IPS DF 4.7 (cell line): ENCODE results near the gene GRM8.

ENCODE experiments used
- DNase-seq: peaks from one replicate; pipeline ENCODE4 v3.0.0-alpha.2; 2013; ENCODE audit warnings: low spot score; ENCODE audit errors: extremely low read depth

GRM8 gene

DNA sequence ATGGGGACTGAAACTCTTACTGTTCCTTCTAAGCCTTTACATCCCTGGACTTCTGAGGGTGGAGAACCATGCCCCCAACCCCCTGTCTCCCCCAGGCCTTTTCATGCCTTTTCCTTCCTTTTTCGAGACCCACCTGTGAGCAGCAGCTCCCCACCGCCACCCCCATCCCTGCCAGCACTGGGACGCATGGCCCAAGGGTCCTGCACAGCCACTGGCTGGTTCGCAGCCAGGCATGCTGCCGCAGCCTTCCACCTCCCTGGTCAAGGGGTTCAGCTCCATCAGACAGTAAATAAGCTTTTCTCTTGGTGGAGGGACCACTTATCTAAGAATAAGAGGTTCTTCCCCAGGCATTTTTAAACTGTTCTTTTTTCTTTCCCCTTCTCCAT, 584.4 kb downstream of the GRM8 start:
- no peak for DNase-seq

DNA sequence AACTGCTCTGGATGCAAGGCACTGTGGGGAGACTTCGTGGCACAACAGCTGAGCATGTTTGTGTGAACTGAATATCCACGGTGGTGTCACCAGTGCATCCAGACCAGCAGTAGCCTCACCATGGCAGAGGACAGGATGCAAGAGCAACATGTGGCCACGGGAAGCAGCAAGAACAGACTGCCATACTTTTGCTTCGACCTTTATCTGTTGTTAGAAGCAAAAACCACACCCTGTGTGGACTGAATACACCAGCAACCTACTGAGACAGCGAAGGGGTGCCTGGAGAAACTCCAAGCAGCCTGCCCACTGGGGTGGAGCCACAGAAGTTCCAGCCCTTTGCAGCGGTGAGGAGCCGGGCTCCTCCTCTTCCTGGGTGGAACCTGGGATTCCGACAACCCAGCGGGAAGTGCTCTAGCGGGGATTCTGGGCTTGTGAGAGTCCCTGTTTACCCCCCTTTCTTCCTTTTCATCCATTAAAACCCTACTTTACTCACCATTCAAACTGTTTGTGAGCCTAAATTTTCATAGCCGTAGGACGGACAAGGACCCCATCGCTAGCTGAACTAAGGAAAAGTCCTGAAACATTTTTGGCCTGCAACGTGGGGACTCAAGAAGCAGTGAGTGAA, 584.9 kb downstream of the GRM8 start:
- DNase-seq, result no peak

DNA sequence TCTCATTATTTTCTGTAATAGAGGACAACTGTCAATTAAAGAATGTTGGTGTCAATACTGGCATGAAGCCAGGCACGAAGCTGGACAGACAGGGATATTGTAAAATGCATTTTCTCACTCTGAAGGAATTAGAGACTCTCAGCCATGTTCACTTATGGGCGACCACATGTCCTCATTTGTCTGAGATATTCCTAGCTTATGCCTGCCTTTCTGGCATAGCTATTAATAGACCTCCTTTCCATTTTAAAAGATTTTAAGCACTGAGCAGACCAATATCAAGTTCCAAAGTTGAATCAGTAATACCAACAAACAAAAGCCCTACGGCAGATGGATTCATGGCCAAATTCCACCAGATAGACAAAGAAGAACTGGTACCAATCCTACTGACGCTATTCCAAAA, 589.9 kb downstream of the GRM8 start:
- no peak for DNase-seq

DNA sequence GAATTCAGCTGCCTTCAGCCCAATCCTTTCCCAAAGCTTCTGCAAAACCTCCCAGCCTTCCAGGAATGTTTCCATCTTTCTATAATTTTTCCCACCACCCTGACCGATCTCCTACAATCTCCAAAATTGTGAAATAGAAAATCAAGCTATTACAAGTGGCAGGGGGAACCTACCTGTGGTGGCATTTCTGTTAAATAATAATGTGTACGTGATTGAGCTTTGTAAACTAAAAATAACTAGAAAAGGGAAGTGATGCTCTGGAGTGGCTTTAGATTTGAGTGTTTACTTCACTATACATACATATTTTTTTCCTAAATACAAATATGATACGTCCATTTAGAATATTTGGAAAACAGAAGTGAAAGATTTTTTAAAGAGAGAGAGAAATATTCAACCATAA, 593.6 kb downstream of the GRM8 start:
- no peak for DNase-seq

DNA sequence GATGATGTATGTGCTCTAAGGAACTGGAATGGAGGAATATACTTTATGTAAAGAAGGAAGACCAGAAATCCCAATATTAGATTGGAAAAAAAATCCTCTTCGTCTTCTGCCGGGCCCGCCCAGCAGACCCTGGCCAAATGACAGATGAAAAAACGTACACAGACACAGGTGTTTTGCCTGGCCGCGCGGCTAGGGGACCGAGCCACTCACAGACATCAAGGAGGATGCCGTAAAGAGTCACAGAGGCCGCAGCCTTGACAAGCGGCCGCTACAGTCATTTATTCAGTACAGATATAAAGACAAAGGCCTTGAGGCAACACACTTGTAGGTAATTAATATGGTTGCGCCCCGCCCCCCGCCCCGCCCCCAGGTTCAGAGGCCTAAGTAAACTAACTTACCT, 594.1 kb downstream of the GRM8 start:
- DNase-seq, result no peak

DNA sequence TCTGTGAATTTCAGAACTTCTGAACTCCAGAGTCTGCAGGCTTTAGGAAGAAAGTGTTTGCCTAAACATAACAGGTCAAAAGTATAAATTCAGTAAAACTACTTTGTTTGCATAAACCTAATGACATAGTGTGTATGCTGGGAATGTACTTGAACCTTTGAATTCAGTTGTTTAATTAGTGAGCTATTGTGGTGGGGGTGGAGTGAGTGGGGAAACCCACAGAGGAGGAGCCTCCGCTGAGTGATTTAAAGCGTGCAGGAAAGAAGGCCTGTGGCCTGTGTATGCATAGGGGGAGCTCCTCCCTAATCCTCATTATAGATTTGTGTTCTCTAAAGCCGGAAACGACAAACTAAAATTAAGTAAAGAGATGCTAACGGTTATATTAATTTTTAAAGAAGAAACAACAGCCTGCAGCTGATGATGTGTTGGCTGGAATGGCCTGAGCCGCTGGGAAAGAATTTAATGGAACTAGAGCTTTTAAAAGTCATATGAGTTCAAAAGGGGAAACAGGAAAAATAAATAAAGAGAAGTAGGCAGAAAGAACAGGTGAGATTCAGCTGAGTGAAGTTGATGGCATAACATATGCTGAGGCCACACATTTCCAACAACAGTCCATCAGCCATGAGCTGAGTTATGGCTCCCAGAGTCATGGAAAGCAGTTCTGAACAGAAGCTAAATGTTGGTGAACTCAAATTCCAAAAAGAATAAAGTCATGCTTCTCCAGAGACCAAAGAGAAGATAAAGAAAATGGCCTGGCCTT, 595.0 kb downstream of the GRM8 start:
- DNase-seq, result no peak

DNA sequence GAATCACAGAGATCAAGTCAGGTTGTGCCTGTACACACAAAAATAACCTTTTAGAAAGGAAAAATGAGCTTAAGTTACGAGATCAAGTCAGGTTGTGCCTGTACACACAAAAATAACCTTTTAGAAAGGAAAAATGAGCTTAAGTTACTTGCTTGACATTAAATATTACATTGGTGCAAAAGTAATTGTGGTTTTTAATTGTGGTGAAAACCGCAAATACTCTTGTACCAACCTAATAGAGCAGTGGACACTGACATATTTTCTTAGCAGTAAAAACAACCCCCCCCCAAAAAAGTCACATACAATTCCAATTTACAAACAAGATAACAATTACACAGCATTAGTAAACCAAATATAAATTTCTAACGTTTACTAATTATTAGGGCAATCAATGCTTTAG, 595.6 kb downstream of the GRM8 start:
- no peak for DNase-seq

DNA sequence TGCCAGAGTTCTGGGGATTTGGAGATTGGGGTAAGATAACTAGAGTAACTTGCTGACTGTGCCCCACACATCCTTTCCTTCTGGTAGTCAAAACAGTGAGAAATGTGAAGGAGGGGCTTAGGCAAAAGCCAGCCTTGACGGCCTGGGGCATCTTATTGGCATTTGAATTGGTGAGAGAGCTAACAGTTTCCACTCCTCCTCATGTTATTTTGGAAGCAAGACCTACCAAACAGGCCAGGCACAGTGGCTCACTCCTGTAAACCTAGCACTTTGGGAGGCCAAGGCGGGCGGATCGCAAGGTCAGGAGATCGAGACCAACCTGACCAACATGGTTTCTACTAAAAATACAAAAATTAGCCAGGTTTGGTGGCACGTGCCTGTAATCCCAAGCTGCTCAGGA, 596.6 kb downstream of the GRM8 start:
- no peak for DNase-seq

DNA sequence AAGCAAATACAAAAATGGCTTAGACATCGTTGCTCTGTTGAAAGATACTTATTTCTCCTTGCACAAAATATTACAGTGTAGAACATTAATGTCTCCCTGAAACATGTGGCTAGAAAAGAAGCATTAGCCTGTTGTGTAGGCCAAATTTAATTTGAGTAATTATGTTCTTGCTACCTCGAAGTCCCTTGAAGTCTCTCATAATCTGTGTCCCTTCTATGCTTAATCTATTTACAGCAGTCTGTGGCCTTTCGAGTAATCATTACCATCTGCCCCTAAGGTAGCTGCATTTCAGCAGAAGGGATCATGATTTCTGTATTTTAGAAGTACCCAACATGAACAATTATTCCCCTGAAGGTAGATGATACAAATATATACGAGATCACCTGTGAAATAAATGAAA, 615.2 kb downstream of the GRM8 start:
- no peak for DNase-seq

DNA sequence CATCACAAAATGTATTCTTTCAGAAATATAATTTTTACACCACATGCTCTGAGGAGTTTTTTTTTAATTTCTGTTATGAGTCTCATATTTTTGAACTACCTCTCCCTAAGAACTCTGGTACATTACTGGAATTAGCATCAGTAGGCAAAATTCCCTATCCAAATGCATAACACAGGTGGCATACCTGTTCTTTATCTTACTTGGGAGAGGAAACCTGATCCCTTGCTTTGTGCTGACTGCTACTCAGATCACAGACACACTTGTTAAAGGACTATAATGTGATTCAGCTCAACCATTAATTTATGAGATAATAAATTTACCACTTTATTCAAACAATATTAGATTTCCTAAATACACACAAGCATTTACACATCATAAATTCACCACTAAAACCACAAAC, 617.2 kb downstream of the GRM8 start:
- no peak for DNase-seq

DNA sequence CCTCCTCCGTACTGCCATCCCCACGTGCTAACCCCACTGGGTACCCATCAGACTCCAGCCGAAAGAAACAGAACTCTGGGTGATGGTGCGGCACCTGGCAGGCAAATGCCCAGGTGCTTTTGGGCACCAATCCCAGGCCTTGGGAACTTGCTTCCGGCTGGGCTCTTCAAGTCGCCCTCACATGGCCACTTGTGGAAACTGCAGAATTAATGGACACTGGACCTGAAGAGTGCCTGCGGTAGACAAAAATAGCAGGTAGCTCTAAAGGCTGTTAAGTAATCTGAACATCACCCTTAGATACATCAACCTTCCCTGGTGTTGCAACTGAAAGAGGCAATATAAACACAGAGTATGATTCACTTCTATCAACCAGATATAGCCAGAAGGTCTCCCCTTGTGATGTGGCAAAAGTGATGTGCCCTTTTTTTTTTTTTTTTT, 644.4 kb downstream of the GRM8 start:
- peak; percentile 49 for DNase-seq

DNA sequence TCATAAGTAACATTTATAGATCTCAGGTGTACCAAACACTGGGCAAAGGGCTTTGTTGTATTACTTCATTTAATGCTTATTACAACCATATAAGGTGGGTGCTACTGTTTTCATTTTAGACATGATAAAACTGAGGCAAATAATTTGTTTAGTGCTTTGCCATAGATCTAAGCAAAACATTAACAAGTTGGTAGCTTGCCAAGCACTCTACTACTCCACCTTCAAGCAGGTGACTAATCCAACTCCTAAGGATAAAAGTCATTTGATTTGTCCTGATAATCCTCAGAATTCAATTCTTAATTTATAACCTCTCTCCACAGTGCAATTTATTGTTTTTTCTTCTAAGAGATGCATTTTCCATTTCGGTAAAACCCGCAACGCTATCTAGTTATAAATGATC, 646.4 kb downstream of the GRM8 start:
- DNase-seq, result no peak

DNA sequence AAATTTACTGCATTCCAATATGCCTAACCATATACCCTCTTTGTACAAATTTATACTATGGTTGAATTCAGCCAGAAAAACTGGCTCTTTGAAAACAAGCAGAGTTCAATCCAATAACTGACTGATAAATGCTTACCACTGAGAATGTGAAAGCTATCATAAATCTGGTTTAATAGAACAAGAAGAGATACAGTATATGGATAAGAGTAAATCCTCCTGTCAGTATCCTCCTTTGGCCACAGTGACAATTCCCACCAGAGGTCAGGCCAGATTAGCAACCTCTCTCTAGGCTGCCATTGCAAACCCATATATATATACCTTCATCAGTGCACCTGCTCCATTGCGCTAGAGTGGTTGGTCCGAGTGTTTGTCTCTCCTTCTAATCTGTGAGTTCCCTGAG, 647.2 kb downstream of the GRM8 start:
- no peak for DNase-seq

DNA sequence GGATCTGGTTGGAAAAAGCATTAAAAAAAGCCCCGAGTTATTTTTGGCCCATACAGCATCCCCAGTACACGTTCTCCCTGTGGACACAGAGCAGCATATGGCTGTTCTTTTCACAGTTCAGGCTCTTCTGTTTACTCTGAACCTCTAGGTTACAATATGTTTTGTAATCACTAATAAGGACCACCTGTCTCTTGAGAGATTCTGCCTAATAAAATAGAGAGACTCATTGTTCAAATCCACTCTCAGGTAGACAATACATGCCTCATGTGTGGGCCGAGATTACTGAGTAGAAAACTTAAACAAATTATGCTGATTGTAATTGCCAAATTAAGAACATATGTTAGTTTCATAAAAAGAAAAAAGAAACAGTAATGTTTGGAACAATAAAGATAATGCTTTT, 647.7 kb downstream of the GRM8 start:
- DNase-seq, result no peak

DNA sequence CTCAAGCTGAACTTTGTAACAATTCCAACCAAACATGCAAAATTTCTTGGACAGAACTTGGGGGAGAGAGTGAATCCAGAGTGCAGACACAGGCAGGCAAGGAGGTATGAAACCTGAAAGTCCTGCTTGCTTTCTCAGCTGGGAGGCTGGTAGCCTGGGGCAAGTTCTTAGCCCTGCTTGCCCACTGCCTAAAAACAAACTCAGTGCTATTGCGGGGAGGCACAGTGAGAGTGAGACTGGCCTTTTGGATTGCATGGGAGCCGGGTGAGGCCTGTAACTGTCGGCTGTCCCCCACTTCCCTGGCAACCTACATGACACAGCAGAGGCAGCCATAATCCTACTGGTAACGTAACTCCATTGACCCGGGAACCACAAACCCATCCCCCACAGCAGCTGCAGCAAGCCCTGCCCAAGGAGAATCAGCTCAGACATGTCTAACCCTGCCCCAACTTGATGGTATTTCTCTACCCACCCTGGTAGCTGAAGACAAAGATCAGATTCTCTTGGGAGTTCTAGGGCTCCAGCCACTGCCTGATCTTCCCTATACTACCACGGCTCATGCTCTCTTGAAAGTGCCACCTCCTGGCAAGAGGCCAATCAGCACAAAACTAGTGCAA, 663.6 kb downstream of the GRM8 start:
- no peak for DNase-seq

DNA sequence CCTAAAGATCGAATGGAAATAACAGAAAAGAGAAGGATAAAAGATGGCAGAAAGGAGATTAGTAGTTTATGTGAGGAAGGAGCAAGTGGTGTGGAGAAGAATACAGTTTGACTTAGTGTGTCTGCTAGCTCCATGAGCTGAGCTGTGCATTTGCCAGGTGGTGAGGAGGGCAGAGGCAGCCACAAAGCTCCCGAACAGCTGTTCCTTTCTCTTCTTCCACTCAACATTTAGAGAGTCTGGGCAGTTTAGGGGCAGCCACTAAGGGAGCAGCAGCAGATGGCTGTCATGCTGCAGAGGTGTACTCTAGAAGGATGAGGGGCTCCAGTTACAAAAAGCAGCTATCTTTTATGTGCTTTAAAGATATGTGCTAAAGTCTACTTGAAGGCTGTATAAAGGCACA, 674.4 kb downstream of the GRM8 start:
- no peak for DNase-seq

DNA sequence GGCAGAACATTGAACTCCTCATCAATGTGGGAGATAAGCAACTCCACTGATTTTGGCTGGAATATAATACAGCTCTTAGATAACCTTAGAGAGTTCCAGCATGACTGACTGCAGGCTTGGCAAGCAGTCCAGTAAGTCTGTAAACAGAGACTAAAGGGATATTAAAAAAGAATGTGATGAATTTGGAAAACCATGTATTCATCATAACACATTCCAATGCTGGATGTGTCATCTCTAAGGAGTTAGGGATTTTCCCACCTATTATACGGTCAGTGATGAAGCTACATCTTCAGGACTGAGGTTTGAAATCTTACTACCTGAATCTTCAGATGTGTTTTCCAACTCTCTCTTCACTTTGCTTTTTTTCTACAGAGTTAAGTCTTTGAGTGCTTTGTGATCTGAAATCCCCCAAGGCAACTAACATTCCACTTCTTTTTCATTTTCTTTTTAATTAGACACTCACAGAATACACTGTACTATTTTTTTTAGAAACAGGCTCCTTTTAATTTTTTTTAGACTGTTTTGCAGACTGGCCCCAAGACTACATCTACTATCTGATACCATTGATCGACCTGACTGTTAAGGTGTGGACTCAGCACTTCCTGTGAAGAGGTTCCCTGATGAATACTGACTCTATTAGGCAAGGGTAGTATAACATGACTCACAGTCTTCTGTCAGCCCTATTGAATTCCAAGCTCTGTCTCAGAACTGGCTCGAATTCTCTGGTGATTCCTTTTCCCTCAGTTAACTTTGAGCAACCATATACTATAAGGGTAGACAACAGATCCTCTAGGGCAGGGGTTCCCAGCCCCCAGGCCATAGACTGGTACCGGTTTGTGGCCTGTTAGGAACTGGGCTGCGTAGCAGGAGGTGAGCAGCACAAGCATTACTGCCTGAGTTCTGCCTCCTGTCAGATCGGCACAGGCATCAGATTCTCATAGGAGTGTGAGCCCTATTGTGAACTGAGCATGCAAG, 678.2 kb downstream of the GRM8 start:
- DNase-seq, result peak; percentile 7

DNA sequence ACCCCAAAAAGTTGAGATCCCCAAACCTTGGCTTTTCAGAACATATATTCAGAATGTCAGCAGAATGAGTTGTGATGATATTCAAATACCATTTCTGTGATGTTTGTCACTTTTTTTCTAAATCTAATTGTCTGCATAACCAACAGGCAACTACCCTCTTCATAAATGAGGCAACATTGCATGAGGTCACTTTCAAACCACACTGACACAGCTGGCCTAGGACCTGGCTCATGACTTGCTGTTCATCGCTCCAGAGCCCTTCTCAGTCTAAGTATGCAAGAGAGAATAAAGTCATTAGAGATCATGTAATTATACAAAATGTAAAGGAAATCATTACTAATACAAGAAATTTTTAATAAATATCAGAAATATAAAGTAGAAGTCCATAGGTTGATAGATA, 681.9 kb downstream of the GRM8 start:
- no peak for DNase-seq

DNA sequence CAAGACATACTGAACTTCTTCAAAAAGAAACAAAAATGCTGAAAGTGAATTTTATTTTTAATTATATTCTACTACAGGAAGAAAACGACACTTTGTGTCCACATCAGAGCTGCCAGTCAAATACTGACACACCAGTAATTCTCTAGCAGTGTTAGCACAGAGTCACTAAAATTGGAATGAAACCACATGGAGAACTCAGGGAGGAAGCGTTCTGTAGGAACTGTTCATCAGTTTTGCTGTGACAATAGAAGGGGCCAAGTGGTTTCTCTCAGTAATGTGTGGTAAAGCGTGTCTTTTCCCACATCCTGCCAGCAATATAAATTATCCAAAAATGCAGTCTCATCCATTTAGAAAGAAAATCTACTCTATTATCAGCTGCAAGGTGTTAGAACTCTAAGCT, 683.3 kb downstream of the GRM8 start:
- DNase-seq, result no peak

DNA sequence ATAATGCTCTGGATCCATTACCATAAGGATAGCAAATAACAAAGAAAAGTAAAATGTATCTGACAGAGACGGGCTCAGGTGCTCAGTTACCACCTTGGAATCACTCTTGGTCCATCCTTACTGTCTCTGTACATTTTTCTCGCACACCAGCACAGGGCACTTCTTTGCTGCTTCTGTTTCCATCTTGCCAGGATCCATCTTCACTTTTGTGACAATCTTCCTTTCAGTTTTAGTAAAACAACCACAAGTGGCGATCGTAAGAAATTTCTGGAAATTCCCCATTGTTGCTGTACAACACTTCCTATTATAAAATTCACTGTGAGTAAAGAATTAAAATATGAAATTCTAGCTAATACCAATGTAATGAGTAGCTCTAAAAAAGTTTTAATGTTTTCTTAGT, 695.5 kb downstream of the GRM8 start:
- DNase-seq, result no peak

DNA sequence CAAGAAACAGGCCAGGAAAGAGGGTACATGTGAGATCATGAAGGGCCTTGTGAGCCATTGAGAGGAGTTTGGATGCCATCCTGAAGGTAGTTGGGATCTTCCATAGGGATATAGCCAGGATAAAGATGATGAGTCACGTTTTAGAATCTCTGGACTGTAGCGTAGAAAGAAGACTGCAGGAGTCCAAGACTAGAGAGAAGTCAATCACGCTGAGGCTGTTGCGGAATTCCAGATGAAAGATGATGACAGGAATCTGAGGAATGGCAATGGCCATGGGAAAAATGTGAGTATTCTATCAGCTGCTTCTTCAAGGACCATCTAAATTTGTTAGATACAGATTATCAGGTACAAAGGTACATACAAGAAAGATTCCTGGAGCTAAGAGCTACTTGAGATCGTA, 711.3 kb downstream of the GRM8 start:
- DNase-seq, result no peak

DNA sequence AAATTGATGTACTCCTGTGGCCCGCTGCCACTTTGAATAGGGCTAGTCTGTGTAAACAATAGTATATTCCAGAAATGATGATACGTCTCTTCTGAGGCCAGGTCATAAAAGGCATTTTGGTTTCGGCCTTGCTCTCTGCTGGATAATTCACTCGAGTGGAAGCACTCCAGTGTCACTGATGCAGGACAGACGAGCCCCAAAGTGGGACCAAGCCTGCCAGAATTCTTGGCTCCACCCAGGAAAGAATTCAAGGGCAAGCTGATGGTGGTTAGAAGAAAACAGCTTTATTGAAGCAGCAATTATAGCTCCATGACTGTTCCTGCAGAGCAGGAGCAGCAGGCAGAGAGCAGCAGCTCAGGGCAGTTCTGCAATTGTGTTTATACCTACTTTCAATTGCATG, 717.6 kb downstream of the GRM8 start:
- DNase-seq, result no peak
